Thyroid gland (tissue), 4 donors: Measurements from ENCODE around the gene VARS1.

Experiments
- POLR2A ChIP-seq, 2 donors: fragments of 450-650 bp; IDR thresholded peaks; one replicate each; pipeline ENCODE4 v1.6.1; 2017; ENCODE audit warnings: antibody characterized with exemption in 2 of 2, mild to moderate bottlenecking in 2 of 2, moderate library complexity in 1 of 2
- TF ChIP-seq, protein P1 (sequence below), 6 experiments: fragments of 200-600 bp in 3 of 6; fragments of 450-650 bp in 3 of 6; sonication (generic) in 3 of 6; IDR thresholded peaks; one replicate each; pipeline ENCODE4 v1.5.1; 2016 to 2019; ENCODE audit warnings: antibody characterized with exemption in 6 of 6, mild to moderate bottlenecking in 2 of 6, inconsistent platforms in 1 of 6, moderate library complexity in 1 of 6

DNA sequence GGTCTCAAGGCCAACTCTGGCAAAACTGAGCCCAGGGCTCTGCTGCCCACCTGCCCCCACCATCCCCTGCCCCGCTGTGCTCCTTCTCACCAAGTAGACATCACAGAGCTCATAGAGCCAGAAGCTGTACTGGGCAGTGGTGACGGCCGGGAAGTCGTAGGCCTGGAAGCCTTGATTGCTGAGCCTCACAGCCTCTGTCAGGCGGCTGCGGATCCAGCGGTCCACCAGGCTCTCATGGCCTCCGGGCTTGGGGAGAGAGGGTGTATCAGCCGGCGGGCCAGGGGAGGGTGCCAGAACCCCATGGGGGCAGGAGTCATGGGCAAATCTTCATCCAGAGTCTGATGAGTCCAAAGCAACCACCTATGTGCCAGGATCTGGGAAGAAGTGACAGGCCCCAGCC is 15.6 kb downstream of the VARS1 start:
- TF ChIP-seq POLR2A (IDR thresholded peaks at IDR 0.05): no peak
- TF ChIP-seq, protein P1, sequence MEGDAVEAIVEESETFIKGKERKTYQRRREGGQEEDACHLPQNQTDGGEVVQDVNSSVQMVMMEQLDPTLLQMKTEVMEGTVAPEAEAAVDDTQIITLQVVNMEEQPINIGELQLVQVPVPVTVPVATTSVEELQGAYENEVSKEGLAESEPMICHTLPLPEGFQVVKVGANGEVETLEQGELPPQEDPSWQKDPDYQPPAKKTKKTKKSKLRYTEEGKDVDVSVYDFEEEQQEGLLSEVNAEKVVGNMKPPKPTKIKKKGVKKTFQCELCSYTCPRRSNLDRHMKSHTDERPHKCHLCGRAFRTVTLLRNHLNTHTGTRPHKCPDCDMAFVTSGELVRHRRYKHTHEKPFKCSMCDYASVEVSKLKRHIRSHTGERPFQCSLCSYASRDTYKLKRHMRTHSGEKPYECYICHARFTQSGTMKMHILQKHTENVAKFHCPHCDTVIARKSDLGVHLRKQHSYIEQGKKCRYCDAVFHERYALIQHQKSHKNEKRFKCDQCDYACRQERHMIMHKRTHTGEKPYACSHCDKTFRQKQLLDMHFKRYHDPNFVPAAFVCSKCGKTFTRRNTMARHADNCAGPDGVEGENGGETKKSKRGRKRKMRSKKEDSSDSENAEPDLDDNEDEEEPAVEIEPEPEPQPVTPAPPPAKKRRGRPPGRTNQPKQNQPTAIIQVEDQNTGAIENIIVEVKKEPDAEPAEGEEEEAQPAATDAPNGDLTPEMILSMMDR (IDR thresholded peaks at IDR 0.05): no peak
